Coronary artery (tissue), 2 donors: ENCODE measurements around the gene PCK1.

ENCODE experiments used
- DNase-seq: peaks from one replicate; pipeline ENCODE4 v3.0.0-alpha.2; 2017; ENCODE audit warnings: low spot score
- H3K27ac ChIP-seq, 2 donors: fragments of 200-600 bp; sonication (generic); one replicate each; pipeline ENCODE4 v1.5.1; 2016 to 2019
- H3K4me3 ChIP-seq: fragments of 200-600 bp; sonication (generic); 2 replicates; pipeline ENCODE4 v1.5.1; 2016; ENCODE audit warnings: mild to moderate bottlenecking, moderate library complexity
- CTCF ChIP-seq: fragments of 200-600 bp; sonication (generic); IDR thresholded peaks from one replicate; pipeline ENCODE4 v1.5.1; 2019; ENCODE audit warnings: antibody characterized with exemption

The PCK1 gene

GRCh38 chr20:57591289-57592229, 30.6 kb downstream of the PCK1 start:
- no peak for TF ChIP-seq CTCF
- Histone ChIP-seq H3K4me3 (no peak overlapping the region), H3K27ac (no peak overlapping the region)
- DNase-seq, result no peak

GRCh38 chr20:57592263-57593092, 31.6 kb downstream of the PCK1 start:
- no peak for TF ChIP-seq CTCF
- no peak for DNase-seq
- no peak overlapping the region for H3K4me3 ChIP-seq
- no peak overlapping the region for H3K27ac ChIP-seq

GRCh38 chr20:57593134-57593886, 32.4 kb downstream of the PCK1 start:
- no peak for TF ChIP-seq CTCF
- DNase-seq, result no peak
- H3K27ac ChIP-seq, result no peak overlapping the region
- H3K4me3 ChIP-seq, result no peak overlapping the region

- H3K27ac ChIP-seq, result no peak overlapping the region
- TF ChIP-seq CTCF, result peak; percentile 89
- DNase-seq, result no peak
- H3K4me3 ChIP-seq, result no peak overlapping the region
These were observed 33.4 kb downstream of the PCK1 start for GRCh38 chr20:57594092-57594951.

- no peak overlapping the region for H3K4me3 ChIP-seq
- no peak for TF ChIP-seq CTCF
- H3K27ac ChIP-seq, result no peak overlapping the region
- DNase-seq, result no peak
These were observed 34.4 kb downstream of the PCK1 start for GRCh38 chr20:57595041-57596030.
